Osteoblast (primary cell): ENCODE results near the gene CCSER1. TPM values are rescaled to one million over a fixed set of nuclear protein-coding genes. Genes with fewer than 3 reads are reported as not detected.
"Not testable (repeated sequence)": the region's sequence is repeated elsewhere in the genome, so short reads cannot be mapped to it uniquely, and the experiment has no call there.

Source experiments
- DNase-seq: peaks from one replicate; pipeline ENCODE4 v3.0.0; 2011; ENCODE audit warnings: low spot score, mixed read lengths; ENCODE audit not compliant: insufficient read length; ENCODE audit errors: missing footprints
- H2AFZ ChIP-seq: 2 replicates; pipeline ENCODE4 v1.6.0; 2011; ENCODE audit warnings: mild to moderate bottlenecking, low read length
- H3K27ac ChIP-seq: 2 replicates; pipeline ENCODE4 v1.5.1; 2011; ENCODE audit warnings: mild to moderate bottlenecking, low read depth, low read length, moderate library complexity
- H3K27me3 ChIP-seq: 2 replicates; pipeline ENCODE4 v1.6.0; 2012; ENCODE audit warnings: mild to moderate bottlenecking, control low read depth, inconsistent platforms, low read length, moderate library complexity; ENCODE audit not compliant: insufficient read depth
- H3K36me3 ChIP-seq: 2 replicates; pipeline ENCODE4 v1.5.1; 2011; ENCODE audit warnings: mild to moderate bottlenecking, low read length, control low read depth, moderate library complexity; ENCODE audit not compliant: insufficient read depth
- H3K4me1 ChIP-seq: 2 replicates; pipeline ENCODE4 v1.5.1; 2011; ENCODE audit warnings: mild to moderate bottlenecking, low read length, control low read depth, moderate library complexity; ENCODE audit not compliant: insufficient read depth
- H3K4me2 ChIP-seq: 2 replicates; pipeline ENCODE4 v1.6.0; 2011; ENCODE audit warnings: mild to moderate bottlenecking, low read length; ENCODE audit not compliant: insufficient read depth
- H3K4me3 ChIP-seq: fragments of 200-600 bp; sonication (generic); 3 replicates; pipeline ENCODE4 v1.5.1; 2012; ENCODE audit warnings: mild to moderate bottlenecking, low read length, inconsistent platforms; ENCODE audit not compliant: insufficient read depth
- H3K79me2 ChIP-seq: 2 replicates; pipeline ENCODE4 v1.6.0; 2012; ENCODE audit warnings: mild to moderate bottlenecking, low read length, control low read depth, inconsistent platforms; ENCODE audit not compliant: insufficient read depth
- H3K9me3 ChIP-seq: 2 replicates; pipeline ENCODE4 v1.5.1; 2011; ENCODE audit warnings: low read depth, low read length, control low read depth
- H4K20me1 ChIP-seq: 2 replicates; pipeline ENCODE4 v1.6.0; 2012; ENCODE audit warnings: mild to moderate bottlenecking, low read length, control low read depth; ENCODE audit not compliant: insufficient read depth
- total RNA-seq: library from RNA; depleted of rRNA; stranded (reverse); fragments of >200 nt; gene quantifications from 2 replicates; pipeline ENCODE4 v1.2.3, GENCODE V29; 2012
- TF ChIP-seq, protein P1 (sequence below): IDR thresholded peaks from 2 replicates; pipeline ENCODE4 v1.5.1; 2011; ENCODE audit warnings: mild to moderate bottlenecking, low read depth, low read length, moderate library complexity; ENCODE audit errors: extremely low read depth

The CCSER1 gene
- total RNA-seq, 1 donor: under 0.01 TPM

DNA sequence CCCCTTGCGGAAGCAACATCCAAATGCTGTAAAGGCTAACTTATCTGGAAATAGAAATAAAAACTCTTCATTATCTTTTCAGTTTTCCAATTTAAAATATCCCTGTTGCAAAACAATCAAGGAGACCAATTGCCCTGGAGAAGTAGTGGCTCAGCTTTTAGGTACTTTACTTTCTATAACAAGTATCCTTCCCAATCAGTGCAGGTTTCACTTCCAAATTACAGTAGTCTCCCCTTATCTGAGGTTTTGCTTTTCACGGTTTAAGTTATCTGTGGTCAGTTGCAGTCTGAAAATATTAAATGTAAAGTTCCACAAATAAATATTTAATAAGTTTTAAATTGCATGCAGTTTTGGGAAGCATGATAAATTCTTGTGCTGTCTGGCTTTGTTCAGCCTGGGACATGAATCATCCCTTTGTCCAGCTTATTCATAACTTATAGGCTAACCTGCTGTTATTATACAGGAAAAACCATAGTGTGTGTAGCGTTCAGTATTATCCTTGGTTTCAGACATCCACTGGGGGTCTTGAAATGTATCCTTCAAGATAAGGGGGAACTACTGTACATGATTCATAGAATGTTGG lies 1203.5 kb downstream of the CCSER1 start:
- H3K4me1 ChIP-seq: no peaks in the 10 kb centered on the region
- H4K20me1 ChIP-seq: no peaks in the 10 kb centered on the region
- H2AFZ ChIP-seq: no peak overlapping the region
- H3K79me2 ChIP-seq: no peaks in the 10 kb centered on the region
- no peak overlapping the region for H3K4me2 ChIP-seq
- H3K27ac ChIP-seq: no peak overlapping the region
- TF ChIP-seq, protein P1, sequence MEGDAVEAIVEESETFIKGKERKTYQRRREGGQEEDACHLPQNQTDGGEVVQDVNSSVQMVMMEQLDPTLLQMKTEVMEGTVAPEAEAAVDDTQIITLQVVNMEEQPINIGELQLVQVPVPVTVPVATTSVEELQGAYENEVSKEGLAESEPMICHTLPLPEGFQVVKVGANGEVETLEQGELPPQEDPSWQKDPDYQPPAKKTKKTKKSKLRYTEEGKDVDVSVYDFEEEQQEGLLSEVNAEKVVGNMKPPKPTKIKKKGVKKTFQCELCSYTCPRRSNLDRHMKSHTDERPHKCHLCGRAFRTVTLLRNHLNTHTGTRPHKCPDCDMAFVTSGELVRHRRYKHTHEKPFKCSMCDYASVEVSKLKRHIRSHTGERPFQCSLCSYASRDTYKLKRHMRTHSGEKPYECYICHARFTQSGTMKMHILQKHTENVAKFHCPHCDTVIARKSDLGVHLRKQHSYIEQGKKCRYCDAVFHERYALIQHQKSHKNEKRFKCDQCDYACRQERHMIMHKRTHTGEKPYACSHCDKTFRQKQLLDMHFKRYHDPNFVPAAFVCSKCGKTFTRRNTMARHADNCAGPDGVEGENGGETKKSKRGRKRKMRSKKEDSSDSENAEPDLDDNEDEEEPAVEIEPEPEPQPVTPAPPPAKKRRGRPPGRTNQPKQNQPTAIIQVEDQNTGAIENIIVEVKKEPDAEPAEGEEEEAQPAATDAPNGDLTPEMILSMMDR: no peak
- no peak for DNase-seq
- no peaks in the 10 kb centered on the region for H3K27me3 ChIP-seq
- H3K9me3 ChIP-seq: no peaks in the 10 kb centered on the region
- H3K36me3 ChIP-seq: no peaks in the 10 kb centered on the region
- no peak overlapping the region for H3K4me3 ChIP-seq

DNA sequence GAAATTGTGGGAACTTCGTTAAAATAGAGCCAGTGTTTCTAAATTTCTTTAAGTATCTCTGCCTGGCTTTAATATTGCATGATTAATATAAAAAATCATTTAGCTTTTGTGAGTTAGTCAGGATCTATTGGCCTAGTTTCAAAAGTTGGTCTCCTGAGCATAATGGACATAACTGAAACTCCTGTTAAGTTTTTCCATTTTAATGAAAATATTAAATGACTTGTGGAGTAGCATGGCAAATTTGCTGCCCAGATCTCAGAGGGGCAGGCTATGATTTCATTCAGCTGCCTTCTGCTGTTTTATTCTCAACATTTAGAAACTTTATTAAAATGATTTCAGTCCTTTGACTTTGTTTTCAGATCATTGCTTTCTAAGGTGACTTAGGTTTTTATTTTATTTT lies 1213.6 kb downstream of the CCSER1 start:
- no peak overlapping the region for H2AFZ ChIP-seq

DNA sequence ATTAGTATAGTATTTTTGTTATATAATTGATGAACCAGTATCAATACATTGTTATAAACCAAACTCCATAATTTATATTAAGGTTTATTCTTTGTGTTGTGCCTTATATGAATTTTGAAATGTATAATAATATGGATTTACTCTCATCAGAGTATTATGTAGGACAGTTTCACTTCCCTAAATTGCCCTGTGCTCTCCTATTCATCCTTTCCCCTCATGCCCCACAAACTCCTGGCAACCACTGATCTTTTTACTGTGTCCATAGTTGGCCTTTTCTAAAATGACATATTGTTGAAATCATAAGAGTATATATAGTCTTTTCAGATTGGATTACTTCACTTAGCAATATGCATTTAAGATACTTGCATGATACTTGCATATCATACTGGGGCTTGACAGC lies 1218.4 kb downstream of the CCSER1 start:
- Histone ChIP-seq H3K4me1 (no peaks in the 10 kb centered on the region), H4K20me1 (no peaks in the 10 kb centered on the region), H2AFZ (no peak overlapping the region), H3K4me3 (no peak overlapping the region), H3K9me3 (no peaks in the 10 kb centered on the region), H3K27ac (no peak overlapping the region), H3K4me2 (no peak overlapping the region), H3K79me2 (no peaks in the 10 kb centered on the region), H3K36me3 (no peaks in the 10 kb centered on the region), H3K27me3 (no peaks in the 10 kb centered on the region)
- TF ChIP-seq, protein P1: no peak
- no peak for DNase-seq

More for the DNA sequence above, 1213.6 kb downstream of the CCSER1 start:
- H3K27ac ChIP-seq: no peak overlapping the region
- H3K4me2 ChIP-seq: no peak overlapping the region
- TF ChIP-seq, protein P1: no peak
- H3K9me3 ChIP-seq: no peaks in the 10 kb centered on the region
- H3K79me2 ChIP-seq: no peaks in the 10 kb centered on the region
- H3K36me3 ChIP-seq: no peaks in the 10 kb centered on the region
- H3K4me1 ChIP-seq: no peaks in the 10 kb centered on the region
- H3K4me3 ChIP-seq: no peak overlapping the region
- H3K27me3 ChIP-seq: no peaks in the 10 kb centered on the region
- no peaks in the 10 kb centered on the region for H4K20me1 ChIP-seq
- no peak for DNase-seq

DNA sequence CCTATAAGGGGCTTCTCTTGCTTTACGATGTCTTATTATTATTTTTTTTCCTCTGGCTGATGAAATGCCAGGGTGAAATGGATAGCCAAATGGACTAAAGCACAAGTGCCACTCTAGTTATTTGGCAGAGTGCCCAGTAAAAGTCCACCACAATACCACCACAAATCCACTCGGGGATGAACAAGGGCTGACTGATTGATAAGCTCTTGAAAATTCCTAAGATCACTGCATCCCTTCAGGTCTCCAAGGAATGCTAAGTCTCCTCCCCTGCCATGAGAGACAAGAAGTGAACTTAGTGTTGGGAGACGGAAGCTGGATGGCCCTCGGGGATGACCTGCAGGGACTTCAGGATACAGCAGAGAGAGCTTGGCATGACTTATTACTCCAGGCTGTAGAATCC lies 1229.3 kb downstream of the CCSER1 start:
- not testable (repeated sequence) for H3K4me3 ChIP-seq, H3K4me2 ChIP-seq, H4K20me1 ChIP-seq, H3K27ac ChIP-seq, DNase-seq, H3K4me1 ChIP-seq, H3K79me2 ChIP-seq, H3K9me3 ChIP-seq, H3K36me3 ChIP-seq, H3K27me3 ChIP-seq, H2AFZ ChIP-seq

DNA sequence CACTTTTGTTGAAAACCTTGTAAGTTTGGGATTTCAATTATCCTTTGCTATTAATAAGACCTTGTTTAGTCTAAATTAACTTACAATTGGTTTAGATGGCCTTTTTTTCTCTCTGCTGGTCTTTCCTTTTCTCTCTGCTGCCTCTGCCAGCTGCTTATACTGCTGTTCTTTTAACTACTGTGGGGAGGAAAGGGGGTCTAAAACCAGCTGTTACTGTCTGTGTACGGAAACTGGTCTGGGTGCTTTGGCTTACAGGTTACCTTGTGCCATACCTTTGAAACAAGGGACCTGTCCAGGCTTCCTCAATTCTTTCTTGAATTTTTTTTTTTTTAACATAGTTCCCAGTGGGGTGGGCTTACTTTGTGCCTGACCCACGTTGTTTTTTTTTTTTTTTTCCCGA lies 1230.8 kb downstream of the CCSER1 start:
- not testable (repeated sequence) for H3K4me3 ChIP-seq, H3K27ac ChIP-seq, H3K36me3 ChIP-seq, H3K79me2 ChIP-seq, DNase-seq, H3K4me1 ChIP-seq, H3K4me2 ChIP-seq, H3K9me3 ChIP-seq, H4K20me1 ChIP-seq, H3K27me3 ChIP-seq, H2AFZ ChIP-seq

DNA sequence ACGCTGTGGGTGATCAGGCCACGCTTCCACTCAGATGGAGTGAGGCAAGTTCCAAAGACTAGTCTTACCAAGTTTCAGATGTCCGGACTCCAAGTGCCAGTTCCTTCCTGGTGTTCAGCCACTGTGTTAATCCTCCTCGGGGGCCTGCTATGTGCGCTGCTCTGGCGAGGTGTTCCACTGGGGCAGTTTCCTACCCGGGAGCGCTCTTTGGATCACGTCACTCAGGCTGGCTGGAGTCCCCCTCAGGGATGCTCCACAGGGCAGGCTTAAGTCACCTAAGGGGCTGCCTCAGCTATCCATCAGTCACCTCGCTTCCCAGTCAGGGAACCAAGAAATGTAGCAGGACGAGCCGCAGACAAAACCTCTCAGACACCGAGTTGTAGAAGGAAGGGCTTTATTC lies 1231.4 kb downstream of the CCSER1 start:
- not testable (repeated sequence) for DNase-seq, H3K27ac ChIP-seq, H2AFZ ChIP-seq, H3K4me1 ChIP-seq, H3K4me3 ChIP-seq, H3K4me2 ChIP-seq, H3K27me3 ChIP-seq, H3K36me3 ChIP-seq, H3K9me3 ChIP-seq, H4K20me1 ChIP-seq, H3K79me2 ChIP-seq
